ENCODE data around the gene SEMA4F.

SEMA4F gene

DNA sequence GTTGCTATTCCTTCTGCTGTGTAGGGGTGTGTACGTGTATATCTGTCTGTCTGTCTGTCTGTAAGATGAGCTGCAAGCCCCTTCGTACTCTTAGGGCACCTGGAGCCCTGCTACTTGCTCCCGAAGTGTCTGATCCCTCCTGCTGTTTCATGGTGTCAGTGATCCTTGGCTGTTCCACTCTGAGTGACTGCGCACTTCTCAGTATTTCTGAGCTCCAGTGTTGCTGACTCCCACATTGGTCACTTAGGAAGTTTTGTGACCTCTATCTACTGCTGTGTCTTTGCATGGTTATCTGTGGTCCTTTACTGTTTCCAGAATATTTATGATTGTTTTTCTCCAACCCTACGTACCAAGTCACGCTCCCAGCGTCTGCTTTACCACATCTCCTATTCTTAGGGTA is 16.2 kb downstream of the SEMA4F start:
- DNase-seq: no peak

- DNase-seq: no peak
Measured at GRCh38 chr2:74671479-74671878, 17.4 kb downstream of the SEMA4F start.

DNA sequence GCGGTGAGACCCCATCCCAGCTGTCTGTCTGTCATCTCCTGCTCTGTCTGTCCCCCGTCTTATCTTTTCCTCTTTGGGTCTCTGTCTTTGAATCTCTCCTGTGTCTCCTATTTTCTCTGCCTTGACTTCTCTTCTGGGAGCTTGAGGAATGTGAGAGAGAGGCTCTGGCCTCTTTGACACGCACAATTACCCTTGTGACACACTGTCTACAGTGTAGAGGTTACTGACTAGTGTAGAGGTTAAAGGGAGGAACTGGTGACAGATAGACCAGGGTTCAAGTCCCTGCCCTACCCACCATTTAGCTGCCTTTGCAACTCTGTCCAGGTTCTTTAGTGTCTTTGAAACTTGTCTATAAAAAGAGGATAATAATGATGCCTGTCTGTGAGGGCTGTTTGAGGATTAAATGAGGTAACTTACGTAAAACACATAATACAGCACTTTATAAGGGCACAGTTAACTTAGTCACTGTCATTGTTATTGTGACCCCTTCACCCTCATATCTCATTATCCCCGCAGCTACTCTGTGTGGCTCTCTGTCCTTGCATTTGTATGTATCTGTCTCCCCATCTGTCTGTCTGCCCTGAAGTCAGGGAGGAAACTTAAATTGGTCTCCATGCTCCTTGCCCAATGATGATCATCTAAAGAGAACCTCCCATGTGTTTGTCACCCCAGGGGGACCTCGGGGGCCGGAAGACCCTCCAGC is 19.9 kb downstream of the SEMA4F start:
- no peak for DNase-seq

DNA sequence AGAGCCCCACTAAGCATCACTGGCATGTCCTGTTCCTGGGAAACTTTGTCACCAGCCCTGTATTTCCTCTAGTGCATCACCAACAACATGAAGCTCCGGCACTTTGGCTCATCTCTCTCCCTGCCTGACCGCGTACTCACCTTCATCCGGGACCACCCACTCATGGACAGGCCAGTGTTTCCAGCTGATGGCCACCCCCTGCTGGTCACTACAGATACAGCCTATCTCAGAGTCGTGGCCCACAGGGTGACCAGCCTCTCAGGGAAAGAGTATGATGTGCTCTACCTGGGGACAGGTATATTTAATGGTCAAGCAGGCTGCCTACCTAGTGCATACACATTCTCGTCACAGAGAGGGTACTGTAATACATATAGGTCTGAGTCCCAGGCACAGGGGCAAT is 21.0 kb downstream of the SEMA4F start:
- DNase-seq: no peak

DNA sequence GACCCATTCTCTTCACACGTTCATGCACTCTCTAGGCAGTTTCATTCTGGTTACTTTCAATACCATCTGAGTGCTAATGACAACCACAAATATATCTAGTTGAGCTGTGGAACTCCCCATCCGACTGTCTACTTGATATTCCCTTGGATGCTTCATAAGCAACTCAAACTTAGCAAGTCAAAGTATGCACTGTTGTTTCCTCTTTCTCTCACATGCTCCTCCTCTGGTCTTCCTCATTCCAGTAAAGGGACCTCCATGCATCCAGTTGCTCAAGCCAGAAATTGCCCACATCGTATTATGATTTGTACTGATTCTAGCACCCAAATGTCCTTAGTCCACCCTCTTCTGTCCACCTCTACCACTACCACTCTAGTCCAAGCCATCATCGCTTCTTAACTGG is 22.3 kb downstream of the SEMA4F start:
- no peak for DNase-seq

DNA sequence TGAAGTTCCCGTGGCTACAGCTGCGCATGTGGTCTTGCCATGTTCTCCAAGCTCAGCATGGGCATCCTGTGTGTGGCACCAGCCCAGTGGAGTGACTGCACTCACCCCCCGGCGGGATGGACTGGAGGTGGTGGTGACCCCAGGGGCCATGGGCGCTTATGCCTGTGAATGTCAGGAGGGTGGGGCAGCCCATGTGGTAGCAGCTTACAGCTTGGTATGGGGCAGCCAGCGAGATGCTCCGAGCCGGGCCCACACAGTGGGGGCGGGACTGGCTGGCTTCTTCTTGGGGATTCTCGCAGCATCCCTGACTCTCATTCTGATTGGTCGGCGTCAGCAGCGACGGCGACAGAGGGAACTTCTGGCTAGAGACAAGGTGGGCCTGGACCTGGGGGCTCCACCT is 25.6 kb downstream of the SEMA4F start:
- no peak for DNase-seq

- no peak for DNase-seq
Measured at GRCh38 chr2:74682501-74682900, 28.5 kb downstream of the SEMA4F start.

DNA sequence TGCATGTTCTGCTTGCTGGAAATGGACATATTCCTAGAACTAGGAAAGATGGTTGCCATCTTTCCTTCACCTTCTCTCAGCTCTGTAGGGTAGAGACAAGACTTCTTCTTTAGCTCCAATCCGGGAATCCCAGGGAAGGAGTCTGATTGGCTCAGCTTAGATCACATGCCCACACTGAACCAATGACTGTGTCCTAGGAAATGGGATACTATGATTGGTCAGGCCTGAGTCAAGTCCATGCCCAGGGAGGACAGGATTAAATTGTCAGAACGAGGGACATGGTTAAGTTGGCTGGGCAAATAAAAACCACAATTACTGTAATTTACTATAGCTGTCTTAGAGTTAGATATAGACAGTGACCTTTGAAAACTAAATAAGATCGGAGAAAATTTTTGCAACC is 31.4 kb downstream of the SEMA4F start:
- no peak for DNase-seq

GRCh38 chr2:74688881-74689280 is 34.8 kb downstream of the SEMA4F start:
- no peak for DNase-seq

DNA sequence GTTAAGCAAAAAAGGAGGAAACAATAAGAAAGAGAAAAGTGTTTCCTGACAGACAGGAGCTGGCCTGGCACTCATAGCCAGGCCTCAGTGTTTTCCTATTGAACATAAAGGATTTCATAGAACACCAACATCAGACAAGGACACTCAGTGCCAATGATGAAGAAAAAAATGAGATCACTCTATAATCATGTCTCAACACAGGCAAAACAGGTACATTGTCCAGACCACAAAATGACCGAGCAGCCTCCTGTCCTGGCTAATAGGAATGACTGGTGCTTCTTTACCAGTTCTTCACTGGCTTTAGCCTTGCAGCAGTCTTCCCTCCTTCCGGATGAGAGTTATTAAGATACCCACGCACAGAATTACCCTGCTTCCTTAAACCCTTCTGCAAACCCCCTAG is 35.6 kb downstream of the SEMA4F start:
- no peak for DNase-seq

DNA sequence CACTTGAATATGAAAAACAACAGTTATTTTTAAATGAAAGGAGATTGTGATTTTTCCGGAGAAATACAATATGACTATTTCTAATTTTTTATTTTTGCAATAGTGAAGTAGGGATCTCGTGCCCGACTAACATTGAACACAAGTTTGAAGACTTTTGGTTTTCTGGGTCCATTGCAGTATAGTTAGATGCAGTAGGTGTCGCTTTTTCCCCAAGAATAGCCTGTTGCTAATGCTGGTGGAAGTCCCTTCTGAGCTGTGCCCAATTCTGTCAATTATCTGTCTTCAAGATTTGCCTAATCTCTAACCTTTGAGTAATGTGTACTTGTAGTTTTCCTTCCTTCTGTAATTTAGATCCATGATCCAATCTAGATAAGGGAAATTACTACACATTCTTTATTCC is 36.5 kb downstream of the SEMA4F start:
- DNase-seq: peak; percentile 29

DNA sequence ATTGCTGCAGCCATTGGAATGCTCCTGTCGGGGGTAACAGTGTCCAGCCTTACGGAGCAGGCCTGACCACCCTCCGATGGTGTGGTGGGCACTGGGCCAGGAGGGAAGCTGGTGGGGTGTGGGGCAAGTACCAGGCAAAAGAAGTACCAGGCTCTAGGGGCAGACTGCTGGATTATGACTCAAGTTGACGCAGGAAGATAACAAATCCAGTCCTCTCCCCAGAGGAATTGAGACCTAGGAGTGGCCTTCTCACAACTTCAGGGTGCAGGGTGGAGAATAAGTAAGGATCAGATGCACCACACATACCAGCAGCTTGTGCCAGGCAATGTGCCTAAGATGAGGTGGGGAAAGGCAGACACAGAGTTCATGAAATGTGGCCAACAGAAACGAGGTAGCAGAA is 37.9 kb downstream of the SEMA4F start:
- DNase-seq: no peak

- no peak for DNase-seq
Measured at GRCh38 chr2:74693213-74693612, 39.2 kb downstream of the SEMA4F start.

DNA sequence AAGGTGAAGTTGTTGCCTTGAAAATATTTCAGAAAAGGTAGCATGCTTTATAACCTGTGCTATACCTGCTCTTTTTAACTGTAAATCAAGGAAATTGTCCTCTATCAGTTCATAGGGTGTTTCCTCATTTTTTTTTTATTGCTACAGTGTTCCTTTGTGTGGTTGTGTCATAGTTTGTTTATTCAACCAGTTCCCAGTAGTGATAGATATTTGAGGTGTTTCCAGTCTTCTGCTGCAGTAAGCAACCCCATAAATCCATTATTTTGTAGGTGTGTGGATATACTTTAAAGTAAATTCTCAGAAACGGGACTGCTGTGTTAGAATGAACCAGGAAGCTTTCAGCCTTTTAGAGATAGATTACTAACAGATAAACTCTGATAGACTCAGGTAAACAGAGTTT is 39.6 kb downstream of the SEMA4F start:
- no peak for DNase-seq

GRCh38 chr2:74694281-74694680 is 40.2 kb downstream of the SEMA4F start:
- DNase-seq: no peak

DNA sequence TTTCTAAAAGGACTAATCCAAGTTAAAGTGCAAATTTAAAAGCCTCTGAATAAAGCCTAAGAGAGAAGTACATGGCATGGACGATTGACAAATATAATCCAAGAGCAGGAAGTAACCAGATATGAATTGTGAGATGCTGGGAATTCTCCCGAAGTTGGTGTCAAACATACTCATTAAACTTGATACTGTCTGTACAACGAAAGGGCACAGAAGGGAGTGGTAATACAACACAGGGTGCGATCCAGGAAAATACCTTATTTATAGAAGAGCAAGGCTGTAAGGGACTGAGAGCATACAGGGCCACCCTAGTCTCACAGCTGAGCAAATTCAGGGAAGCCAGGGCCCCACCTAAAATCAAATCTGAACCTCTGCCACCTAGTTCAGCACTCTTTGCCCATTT is 41.6 kb downstream of the SEMA4F start:
- DNase-seq: no peak

DNA sequence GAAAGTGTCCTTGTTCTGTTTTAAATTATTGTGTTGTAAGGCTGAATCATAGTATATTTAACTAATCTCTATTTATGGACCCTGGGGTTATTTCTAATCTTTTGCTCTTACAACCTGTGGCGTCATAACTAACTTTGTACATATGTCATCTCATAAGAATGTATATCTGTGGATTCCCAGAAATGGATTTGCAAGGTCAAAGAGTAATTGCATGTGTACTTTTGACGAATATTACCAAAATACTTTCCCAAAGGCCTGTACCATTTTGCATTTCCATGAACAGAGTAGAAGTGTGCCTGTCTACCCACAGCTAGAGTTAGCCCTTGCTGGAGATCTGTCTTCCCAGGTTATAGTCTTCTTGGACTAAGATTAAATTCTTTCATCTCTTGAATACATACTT is 42.8 kb downstream of the SEMA4F start:
- no peak for DNase-seq

GRCh38 chr2:74700643-74701372 is 46.8 kb downstream of the SEMA4F start:
- no peak for DNase-seq

DNA sequence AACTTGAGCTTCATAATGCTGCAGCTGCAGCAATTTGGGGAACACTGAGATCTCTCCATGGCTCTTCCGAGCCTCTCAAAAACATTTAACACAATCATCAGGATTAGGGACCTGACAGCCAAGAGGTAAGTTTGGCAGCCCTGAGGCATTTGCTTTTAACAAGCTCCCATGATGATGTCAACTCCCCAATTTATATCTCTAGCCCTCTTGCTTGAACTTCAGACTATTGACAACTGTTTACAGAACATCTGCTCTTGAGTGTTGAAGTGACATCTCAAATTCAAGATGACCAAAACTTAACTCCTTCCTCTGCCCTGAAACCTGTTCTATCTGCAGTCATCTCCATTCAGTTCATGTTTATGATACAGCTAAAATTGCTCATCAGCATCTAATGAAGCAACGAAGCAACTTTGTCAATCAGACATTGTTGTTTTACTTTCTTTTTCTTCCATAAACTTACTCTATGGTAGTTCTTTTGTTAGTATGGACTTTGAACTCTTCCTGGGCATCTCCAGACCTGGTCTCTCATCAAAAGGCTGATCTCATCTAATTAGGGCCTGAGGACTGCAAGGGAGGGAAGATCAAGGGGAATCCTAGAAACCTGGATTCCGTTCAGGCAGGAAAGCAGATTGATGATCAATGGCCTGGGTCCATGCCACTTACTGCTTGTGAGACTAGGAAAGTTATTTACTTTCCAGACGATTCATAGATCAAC is 48.1 kb downstream of the SEMA4F start:
- no peak for DNase-seq

GRCh38 chr2:74703373-74703772 is 49.3 kb downstream of the SEMA4F start:
- DNase-seq: no peak

DNA sequence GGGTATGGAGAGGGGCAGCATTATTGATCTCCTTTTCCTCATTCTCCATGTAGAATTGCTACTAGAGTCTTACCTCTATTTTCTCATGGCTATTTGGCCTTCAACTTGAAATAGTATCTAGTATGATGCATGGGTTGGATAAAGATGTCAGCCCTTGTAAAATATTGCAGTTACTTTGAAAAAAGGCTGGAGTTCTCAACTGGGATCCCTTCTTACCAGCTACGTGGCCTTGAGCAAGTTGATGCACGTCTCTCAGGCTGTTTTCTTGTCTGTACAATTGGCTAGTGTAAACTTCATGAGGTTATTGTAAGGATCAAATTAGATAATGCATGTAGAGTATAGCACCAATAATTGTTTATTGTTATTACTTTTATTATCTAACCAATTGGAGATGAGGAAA is 50.2 kb downstream of the SEMA4F start:
- DNase-seq: no peak

DNA sequence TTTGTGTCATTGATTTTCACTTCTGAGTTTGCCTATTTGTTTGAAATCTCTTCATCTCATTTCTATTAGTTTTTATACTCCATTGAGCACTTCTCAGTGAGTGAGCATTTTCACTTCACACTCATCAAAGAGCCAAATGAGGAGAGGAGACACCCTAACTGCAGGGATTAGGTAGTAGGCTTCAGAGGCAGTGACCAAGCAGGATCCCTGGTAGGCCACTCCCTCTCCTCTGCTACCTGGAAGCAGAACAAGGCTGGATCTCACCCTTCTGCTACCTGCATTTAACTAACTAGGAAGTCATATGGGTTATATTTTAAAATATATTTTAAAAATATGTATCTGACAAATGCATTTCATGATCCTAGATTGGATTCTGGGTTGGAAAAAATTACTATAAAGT is 52.7 kb downstream of the SEMA4F start:
- DNase-seq: no peak

- DNase-seq: no peak
Measured at GRCh38 chr2:74707837-74708236, 53.8 kb downstream of the SEMA4F start.

GRCh38 chr2:74708296-74708695 is 54.2 kb downstream of the SEMA4F start:
- DNase-seq: no peak

All from 8988T (cell line).